HK-2 (cell line): ENCODE data around the gene BCS1L.

Experiments
- DNase-seq: peaks from one replicate; pipeline ENCODE4 v3.0.0-alpha.2; 2018; ENCODE audit not compliant: unreplicated experiment

The BCS1L gene, protein sequence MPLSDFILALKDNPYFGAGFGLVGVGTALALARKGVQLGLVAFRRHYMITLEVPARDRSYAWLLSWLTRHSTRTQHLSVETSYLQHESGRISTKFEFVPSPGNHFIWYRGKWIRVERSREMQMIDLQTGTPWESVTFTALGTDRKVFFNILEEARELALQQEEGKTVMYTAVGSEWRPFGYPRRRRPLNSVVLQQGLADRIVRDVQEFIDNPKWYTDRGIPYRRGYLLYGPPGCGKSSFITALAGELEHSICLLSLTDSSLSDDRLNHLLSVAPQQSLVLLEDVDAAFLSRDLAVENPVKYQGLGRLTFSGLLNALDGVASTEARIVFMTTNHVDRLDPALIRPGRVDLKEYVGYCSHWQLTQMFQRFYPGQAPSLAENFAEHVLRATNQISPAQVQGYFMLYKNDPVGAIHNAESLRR

DNA sequence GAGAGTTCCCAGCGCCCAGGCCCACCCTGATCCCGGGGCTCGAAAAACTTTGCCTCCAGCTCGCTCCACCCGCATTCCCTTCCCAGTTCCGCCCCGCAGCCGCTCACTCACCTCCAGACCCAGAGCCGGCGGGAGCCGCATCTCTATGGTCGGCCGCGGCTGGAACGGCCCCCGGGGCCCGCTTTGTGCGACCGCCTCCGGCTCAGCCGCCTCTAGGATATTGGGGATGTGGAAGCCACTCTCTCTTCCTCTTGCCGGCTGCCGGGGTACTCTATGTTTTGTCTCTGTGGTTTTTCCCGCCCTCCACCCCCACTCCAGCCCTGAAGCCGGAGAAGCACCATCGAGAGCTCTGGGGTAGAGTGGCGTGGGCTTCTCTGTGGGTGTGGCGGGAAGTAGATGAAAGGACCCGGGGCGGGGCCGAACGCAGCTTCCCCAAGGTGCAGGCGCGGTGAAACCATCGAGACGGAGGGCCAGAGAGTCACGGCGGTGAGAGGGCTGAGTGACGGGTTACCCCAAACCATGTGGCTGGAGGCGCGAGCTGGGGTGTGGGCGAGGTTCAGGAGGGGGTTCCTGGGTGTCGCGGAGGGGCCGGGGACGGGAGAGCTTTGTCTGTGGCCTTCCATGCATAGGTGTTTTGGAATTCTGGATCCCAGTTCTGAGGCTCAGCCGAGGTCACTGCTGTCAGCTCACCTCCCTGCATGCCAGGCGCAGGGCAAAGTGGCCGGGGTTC lies at the start of gene BCS1L, which contains the start of gene ZNF142:
Gene BCS1L (plus strand): TSS at position 426 of the 730 bp plus-strand sequence. CDS start 1,305 bp downstream, outside the sequence.
Gene ZNF142 (minus strand): TSS at position 366 of the 730 bp plus-strand sequence. CDS start 3,194 bp downstream, outside the sequence.
- peak; percentile 91 for DNase-seq

DNA sequence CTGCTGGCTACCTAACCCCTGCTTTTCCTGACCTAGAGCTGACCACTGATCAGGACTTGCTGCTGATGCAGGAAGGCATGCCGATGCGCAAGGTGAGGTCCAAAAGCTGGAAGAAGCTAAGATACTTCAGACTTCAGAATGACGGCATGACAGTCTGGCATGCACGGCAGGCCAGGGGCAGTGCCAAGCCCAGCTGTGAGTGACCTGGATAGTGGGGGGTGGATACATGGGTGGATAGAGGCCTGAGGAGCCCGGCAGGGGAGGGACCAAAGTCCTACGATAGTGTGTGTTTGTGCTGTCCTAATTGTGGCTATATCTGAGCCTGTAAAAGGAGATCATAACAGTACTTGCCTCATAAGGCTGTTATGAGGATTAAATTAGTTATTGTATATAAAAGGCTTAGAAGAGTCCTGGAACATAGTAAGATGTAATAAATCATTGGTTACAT lies 43.6 kb upstream of the BCS1L start:
- no peak for DNase-seq

DNA sequence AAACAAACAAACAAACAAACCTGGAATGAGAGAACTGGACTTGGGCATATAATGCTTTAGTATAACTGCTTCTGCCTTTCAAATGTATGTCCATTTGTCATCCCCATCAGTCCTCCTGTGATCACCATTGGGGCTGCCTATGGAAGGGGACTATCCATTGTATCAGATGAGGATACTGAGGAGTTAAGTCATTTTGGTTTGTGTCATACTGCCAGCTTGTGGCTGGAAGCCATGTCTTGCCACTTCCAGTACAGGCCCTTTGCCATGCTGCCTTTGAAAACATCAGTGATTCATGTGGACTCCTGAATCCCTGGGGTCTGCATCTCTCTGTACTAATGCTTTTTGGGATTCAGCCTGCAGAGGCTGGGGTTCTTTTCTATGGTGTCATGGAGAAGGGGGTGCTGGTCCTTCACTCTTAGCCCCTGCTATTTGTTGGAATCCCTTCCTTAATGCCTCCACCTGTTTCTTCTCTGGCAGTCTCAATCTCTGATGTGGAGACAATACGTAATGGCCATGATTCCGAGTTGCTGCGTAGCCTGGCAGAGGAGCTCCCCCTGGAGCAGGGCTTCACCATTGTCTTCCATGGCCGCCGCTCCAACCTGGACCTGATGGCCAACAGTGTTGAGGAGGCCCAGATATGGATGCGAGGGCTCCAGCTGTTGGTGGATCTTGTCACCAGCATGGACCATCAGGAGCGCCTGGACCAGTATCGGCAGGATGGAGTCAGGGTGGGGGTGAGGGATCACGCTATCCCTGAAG lies 41.2 kb upstream of the BCS1L start:
- no peak for DNase-seq

DNA sequence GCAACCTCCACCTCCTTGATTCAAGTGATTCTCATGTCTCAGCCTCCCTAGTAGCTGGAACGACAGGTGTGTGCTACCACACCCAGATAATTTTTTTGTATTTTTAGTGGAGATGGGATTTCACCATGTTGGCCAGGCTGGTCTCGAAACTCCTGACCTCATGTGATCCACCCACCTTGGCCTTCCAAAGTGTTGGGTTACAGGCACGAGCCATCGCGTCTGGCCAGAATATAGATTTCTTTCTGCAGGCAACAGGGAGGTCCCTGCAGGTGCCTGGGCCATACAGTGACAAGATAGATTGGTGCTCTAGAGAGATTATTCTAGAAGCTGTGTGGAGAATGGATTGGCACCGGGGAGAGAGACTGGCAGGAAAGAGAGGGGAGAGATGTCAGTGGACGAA lies 38.5 kb upstream of the BCS1L start:
- no peak for DNase-seq

DNA sequence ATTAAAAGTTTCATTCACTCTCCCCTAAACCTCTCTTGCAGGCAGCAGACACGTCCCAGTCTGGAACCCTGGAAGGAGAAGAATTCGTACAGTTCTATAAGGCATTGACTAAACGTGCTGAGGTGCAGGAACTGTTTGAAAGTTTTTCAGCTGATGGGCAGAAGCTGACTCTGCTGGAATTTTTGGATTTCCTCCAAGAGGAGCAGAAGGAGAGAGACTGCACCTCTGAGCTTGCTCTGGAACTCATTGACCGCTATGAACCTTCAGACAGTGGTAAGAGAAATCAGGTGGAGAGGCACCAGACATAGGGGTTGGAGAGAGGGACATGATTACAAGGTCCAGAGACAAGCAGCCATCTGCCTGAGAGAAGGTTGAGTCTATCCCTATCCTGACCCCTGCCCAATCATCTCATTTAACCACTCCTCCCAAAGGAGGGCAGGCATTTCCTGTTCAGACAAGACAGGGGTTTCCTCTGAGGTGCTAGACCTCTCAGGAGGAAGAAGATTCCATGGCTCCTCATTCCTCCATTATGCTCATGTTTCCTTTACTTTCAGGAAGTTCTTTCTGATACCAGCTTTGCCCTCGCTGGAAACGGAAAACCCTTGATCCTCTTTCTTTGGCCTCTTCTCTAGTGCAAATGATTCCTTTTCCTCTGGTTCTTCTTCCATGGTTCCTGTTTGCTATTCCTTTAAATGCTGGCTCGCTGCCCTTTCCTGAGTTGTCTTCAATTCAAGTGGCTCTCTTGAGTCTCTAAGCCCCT lies 36.7 kb upstream of the BCS1L start:
- DNase-seq: no peak

- DNase-seq: no peak
Observed at GRCh38 chr2:218623366-218623705, 36.1 kb upstream of the BCS1L start.

GRCh38 chr2:218626369-218626768 lies 33.1 kb upstream of the BCS1L start:
- no peak for DNase-seq

- no peak for DNase-seq
Observed at GRCh38 chr2:218627939-218628338, 31.5 kb upstream of the BCS1L start.

- no peak for DNase-seq
Observed at GRCh38 chr2:218631837-218632236, 27.6 kb upstream of the BCS1L start.

DNA sequence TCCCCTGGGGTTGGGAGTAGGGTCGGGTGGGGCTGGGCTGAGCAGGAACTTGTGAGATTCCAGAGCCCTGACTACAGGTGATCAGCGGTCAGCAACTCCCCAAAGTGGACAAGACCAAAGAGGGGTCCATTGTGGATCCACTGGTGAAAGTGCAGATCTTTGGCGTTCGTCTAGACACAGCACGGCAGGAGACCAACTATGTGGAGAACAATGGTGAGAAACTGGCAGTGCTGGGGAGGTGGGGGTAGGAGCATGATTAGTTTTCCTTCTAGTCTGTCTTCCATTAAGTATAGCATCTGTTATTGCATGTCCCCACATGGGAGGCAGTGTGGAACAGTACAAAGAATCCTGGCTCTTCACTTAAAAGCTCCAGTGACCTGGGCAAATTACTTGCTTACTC lies 23.8 kb upstream of the BCS1L start:
- DNase-seq: no peak

- DNase-seq: no peak
Observed at GRCh38 chr2:218638372-218638771, 21.1 kb upstream of the BCS1L start.

- DNase-seq: no peak
Observed at GRCh38 chr2:218642121-218642656, 17.3 kb upstream of the BCS1L start.

- DNase-seq: no peak
Observed at GRCh38 chr2:218642786-218643185, 16.7 kb upstream of the BCS1L start.

GRCh38 chr2:218643751-218644310 lies 15.7 kb upstream of the BCS1L start:
- no peak for DNase-seq

DNA sequence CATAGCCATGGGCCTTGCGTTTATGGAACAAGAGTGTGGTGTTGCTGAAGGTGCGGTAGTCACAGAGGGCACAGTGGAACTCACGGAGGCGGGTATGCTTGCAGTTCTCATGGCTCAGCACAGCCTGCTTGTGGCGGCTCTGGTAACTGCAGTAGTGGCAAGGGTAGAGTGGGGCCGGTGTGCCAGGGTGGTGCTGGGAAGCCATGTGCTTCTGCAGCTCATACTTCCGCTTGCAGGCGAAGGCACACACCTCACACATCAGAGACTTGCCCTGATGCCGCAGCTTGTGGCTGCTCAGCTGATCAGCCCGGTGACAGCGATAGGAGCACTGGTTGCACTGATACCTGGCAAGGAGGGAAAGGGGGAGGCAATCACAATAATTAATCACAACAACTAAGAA lies 14.8 kb upstream of the BCS1L start:
- peak; percentile 75 for DNase-seq

DNA sequence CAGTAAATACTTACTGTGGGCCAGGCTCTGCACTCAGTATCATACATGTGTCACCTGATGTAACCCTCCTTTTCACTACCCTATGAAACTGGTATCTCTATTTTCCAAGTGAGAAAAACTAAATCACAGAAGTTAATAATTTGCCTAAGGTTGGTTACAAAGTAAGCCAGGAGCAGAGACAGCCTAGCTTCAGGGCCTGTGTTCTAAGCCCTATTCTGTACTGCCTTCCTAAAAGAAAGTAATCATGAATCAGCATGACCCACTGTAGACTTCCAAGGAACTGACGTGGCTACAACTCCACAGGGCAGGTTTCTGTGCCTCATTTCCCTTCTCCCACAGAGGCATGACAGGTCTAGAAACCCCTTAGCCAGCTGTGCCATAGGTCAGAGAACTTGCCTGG lies 14.4 kb upstream of the BCS1L start:
- peak; percentile 69 for DNase-seq

DNA sequence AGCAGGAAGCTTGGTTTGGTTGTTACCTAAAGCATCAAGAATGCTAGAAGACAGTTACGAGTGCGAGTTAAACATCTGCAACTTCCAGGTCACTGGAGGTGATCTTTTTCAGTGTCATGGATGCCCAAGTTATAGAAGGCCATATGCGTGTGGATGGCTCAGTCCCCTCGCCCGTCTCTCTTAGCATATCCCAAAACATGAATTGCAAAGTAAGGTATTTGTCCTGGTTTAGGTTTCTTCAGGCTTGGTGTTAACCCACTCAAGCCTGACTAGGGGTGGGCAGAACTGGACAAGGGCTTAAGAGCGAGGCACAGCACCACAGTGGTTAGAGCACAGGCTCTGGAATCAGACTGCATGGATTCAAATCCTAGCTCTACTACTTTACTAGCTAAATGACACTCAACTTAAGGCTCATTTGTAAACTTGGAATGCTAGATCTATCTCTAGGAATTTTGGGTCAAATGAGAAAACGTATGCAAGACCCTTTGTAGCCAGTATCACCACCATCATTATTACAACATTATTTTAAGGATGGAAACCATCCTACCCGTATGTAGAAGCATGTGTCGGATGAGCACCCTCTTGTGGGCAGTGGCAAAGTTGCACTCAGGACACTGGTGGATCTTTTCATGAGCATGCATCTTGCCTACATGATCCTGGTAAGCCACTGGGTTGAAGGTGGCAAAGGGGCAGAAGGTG lies 11.2 kb upstream of the BCS1L start:
- peak; percentile 52 for DNase-seq

GRCh38 chr2:218648787-218649100 lies 10.7 kb upstream of the BCS1L start:
- no peak for DNase-seq

- DNase-seq: no peak
Observed at GRCh38 chr2:218655751-218656150, 3.7 kb upstream of the BCS1L start.

- DNase-seq: peak; percentile 59
Observed at GRCh38 chr2:218658671-218659257, 719 bp upstream of the BCS1L start.
